AG04449 (cell line): Measurements from ENCODE around the gene RSPRY1.
"Not testable (repeated sequence)": the region's sequence is repeated elsewhere in the genome, so short reads cannot be mapped to it uniquely, and the experiment has no call there.

ENCODE experiments used
- CTCF ChIA-PET: fragments of 350-600 bp; formaldehyde crosslinking; extraction: SDS; loops from one replicate; lab custom pipeline; 2021; ENCODE audit warnings: antibody characterized with exemption; lab: Yijun Ruan, JAX
- POLR2A ChIA-PET: fragments of 400-600, 350-600 bp; formaldehyde crosslinking; extraction: SDS; loops from one replicate; lab custom pipeline; 2020; ENCODE audit warnings: antibody characterized with exemption, inconsistent platforms; lab: Yijun Ruan, JAX
- DNase-seq: peaks from one replicate; pipeline ENCODE4 v3.0.0-alpha.2; 2010; ENCODE audit warnings: low read depth, low spot score
- H3K4me3 ChIP-seq: 2 replicates; pipeline ENCODE4 v1.5.1; 2011; ENCODE audit warnings: low read depth, mild to moderate bottlenecking, control low read depth, low read length
- CTCF ChIP-seq: IDR thresholded peaks from one replicate; pipeline ENCODE4 v1.5.1; 2011; ENCODE audit warnings: mild to moderate bottlenecking, moderate library complexity, low read length, control low read depth, inconsistent platforms; ENCODE audit not compliant: insufficient read depth; ENCODE audit errors: missing control alignments

RSPRY1 gene

GRCh38 chr16:57271063-57271345 lies 84.9 kb downstream of the RSPRY1 start:
- DNase-seq = no peak
- POLR2A ChIA-PET = no interaction called here
- no peak for TF ChIP-seq CTCF
- CTCF ChIA-PET = no interaction called here
- H3K4me3 ChIP-seq = no peak overlapping the region

- no peak for DNase-seq
- H3K4me3 ChIP-seq = no peak overlapping the region
- no peak for TF ChIP-seq CTCF
- ChIA-PET POLR2A (no interaction called here), CTCF (no interaction called here)
Measured at GRCh38 chr16:57271867-57272495, 85.9 kb downstream of the RSPRY1 start.

GRCh38 chr16:57273359-57273758 lies 87.2 kb downstream of the RSPRY1 start:
- ChIA-PET CTCF (no interaction called here), POLR2A (no interaction called here)
- no peak for TF ChIP-seq CTCF

GRCh38 chr16:57273826-57274225 lies 87.7 kb downstream of the RSPRY1 start:
- TF ChIP-seq CTCF = no peak
- ChIA-PET CTCF (no interaction called here), POLR2A (no interaction called here)
- no peak overlapping the region for H3K4me3 ChIP-seq
- DNase-seq = no peak

More at GRCh38 chr16:57273359-57273758, 87.2 kb downstream of the RSPRY1 start:
- no peak overlapping the region for H3K4me3 ChIP-seq
- no peak for DNase-seq

GRCh38 chr16:57275946-57276345 lies 89.8 kb downstream of the RSPRY1 start:
- H3K4me3 ChIP-seq, CTCF ChIA-PET, DNase-seq, POLR2A ChIA-PET: not testable (repeated sequence)

GRCh38 chr16:57276596-57276995 lies 90.5 kb downstream of the RSPRY1 start:
- no peak for DNase-seq
- CTCF ChIA-PET = interaction anchor here (1.1 kb wide), 1 partner anchor 142 kb away, joined by 3 read pairs; no protein-coding TSS in a partner anchor

More at GRCh38 chr16:57276596-57276995, 90.5 kb downstream of the RSPRY1 start:
- POLR2A ChIA-PET = no interaction called here
- no peak for TF ChIP-seq CTCF
- H3K4me3 ChIP-seq = no peak overlapping the region
